ENCODE data around the gene TTBK1. TPM values are rescaled to one million over a fixed set of nuclear protein-coding genes. Genes with fewer than 3 reads are reported as not detected.
A peak's percentile ranks its signal among the peaks of the same experiment; 100 is the strongest.

The TTBK1 gene
- total RNA-seq, 2 experiments from 2014 or later: 0.12 to 0.14 TPM

DNA sequence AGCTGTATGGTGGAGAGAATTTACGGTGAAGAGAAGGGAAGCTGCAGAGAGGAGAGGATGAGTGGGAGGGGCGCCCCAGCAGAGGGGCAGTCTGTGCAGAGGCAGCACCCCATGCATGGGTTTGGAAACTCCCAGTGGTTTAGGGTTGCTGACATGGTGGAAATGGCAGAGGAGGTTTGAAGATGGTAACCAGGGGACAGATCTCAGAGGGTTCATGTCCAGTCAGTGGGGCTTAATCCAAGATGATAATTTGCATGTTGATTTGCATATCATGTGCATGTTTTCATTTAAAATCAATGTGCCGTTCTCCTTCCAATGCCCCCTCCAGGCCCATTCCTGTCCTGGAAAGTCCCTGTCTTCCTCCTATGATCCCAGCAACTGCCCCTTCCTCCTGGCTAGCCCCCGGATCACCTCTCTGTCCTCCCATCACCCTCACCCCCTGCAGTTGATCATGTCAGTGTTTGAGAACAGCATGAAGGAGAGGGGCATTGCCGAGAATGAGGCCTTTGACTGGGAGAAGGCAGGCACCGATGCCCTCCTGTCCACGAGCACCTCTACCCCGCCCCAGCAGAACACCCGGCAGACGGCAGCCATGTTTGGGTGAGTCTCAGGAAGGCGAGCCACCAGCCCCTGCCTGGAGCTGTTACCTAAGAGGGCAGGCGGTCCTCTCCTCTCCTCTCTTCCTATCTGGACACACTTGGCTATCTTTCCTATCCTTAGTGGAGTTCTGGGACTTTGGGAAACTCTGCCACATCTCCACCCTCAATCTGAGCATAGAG is 14.3 kb downstream of the TTBK1 start:
- Mint-ChIP-seq H3K27me3 (peaks cover 15% of the 10 kb centered on the region), H3K4me1 (peaks cover 7% of the 10 kb centered on the region), H3K9me3 (no peaks in the 10 kb centered on the region), H3K4me3 (no peak overlapping the region), H3K36me3 (no peaks in the 10 kb centered on the region), H3K27ac (peak overlapping the region; percentile 4)
- DNase-seq: peak; percentile 38

GRCh38 chr6:43258180-43258579 is 14.9 kb downstream of the TTBK1 start:
- H3K4me3 Mint-ChIP-seq: no peak overlapping the region
- DNase-seq: no peak
- H3K9me3 Mint-ChIP-seq: no peaks in the 10 kb centered on the region
- H3K27ac Mint-ChIP-seq: no peak overlapping the region
- no peaks in the 10 kb centered on the region for H3K36me3 Mint-ChIP-seq
- H3K4me1 Mint-ChIP-seq: peaks cover 7% of the 10 kb centered on the region
- peaks cover 9% of the 10 kb centered on the region for H3K27me3 Mint-ChIP-seq

DNA sequence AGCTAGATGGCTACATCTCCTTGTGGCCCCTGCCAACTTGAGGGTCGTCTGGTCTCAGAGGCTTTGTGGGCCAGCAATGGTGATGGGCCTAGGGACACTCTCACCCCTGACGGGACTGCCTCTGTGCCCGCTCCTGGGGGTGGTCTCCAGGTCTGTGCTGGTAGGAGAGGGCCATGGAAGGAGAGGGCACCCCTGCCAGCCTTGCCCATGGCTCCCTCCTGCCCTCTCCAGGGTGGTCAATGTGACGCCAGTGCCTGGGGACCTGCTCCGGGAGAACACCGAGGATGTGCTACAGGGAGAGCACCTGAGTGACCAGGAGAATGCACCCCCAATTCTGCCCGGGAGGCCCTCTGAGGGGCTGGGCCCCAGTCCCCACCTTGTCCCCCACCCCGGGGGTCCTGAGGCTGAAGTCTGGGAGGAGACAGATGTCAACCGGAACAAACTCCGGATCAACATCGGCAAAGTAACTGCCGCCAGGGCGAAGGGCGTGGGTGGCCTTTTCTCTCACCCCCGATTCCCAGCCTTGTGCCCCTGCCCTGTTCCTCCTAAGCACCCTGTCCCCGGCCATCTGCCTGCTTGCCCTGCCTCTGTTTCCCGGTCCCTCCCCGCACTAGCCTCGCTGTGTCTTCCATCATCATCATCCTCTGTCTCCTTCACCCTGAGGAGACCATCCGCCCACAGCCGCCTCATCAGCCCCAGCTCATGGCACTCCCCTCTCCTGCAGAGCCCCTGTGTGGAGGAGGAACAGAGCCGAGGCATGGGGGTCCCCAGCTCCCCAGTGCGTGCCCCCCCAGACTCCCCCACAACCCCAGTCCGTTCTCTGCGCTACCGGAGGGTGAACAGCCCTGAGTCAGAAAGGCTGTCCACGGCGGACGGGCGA is 15.8 kb downstream of the TTBK1 start:
- Mint-ChIP-seq H3K4me3 (no peak overlapping the region), H3K4me1 (peaks cover 7% of the 10 kb centered on the region), H3K9me3 (no peaks in the 10 kb centered on the region), H3K36me3 (no peaks in the 10 kb centered on the region), H3K27me3 (peaks cover 8% of the 10 kb centered on the region), H3K27ac (no peak overlapping the region)
- DNase-seq: no peak

GRCh38 chr6:43260791-43261190 is 17.5 kb downstream of the TTBK1 start:
- H3K4me3 Mint-ChIP-seq: no peak overlapping the region
- no peaks in the 10 kb centered on the region for H3K9me3 Mint-ChIP-seq
- peaks cover 8% of the 10 kb centered on the region for H3K27me3 Mint-ChIP-seq
- H3K4me1 Mint-ChIP-seq: peaks cover 7% of the 10 kb centered on the region
- DNase-seq: no peak
- H3K36me3 Mint-ChIP-seq: no peaks in the 10 kb centered on the region
- H3K27ac Mint-ChIP-seq: no peak overlapping the region

DNA sequence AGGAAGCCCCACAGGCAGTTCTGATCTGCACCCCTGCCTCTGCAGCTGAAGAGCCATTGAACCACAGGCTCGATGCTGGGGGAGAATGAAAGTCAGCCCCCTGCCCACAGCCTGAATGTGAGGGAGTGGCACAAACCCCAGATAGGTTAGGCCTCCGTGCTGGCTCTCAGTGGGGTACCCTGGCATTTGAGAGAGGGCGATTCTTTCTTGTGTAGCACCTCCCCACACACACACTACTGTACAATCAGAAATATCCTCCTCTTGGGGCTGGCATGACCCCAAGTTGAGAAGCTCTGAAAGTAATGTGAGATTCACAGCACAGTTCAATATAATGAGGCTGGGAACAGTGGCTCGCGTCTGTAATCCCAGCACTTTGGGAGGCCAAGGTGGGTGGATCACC is 17.9 kb downstream of the TTBK1 start:
- Mint-ChIP-seq H3K4me1 (peaks cover 7% of the 10 kb centered on the region), H3K27ac (no peak overlapping the region), H3K4me3 (no peak overlapping the region), H3K9me3 (no peaks in the 10 kb centered on the region), H3K36me3 (no peaks in the 10 kb centered on the region), H3K27me3 (peaks cover 8% of the 10 kb centered on the region)
- no peak for DNase-seq

- H3K4me1 Mint-ChIP-seq: peaks cover 5% of the 10 kb centered on the region
These were observed 18.9 kb downstream of the TTBK1 start for GRCh38 chr6:43262000-43262779.

DNA sequence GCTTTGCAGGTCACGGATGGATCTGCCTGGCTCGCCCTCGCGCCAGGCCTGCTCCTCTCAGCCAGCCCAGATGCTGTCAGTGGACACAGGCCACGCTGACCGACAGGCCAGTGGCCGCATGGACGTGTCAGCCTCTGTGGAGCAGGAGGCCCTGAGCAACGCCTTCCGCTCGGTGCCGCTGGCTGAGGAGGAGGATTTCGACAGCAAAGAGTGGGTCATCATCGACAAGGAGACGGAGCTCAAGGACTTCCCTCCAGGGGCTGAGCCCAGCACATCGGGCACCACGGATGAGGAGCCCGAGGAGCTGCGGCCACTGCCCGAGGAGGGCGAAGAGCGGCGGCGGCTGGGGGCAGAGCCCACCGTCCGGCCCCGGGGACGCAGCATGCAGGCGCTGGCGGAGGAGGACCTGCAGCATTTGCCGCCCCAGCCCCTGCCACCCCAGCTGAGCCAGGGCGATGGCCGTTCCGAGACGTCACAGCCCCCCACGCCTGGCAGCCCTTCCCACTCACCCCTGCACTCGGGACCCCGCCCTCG is 19.6 kb downstream of the TTBK1 start:
- no peaks in the 10 kb centered on the region for H3K9me3 Mint-ChIP-seq

More at GRCh38 chr6:43262000-43262779, 18.9 kb downstream of the TTBK1 start:
- Mint-ChIP-seq H3K9me3 (no peaks in the 10 kb centered on the region), H3K27ac (no peak overlapping the region), H3K36me3 (no peaks in the 10 kb centered on the region), H3K27me3 (peaks cover 8% of the 10 kb centered on the region), H3K4me3 (no peak overlapping the region)
- no peak for DNase-seq

GRCh38 chr6:43263314-43264178 is 20.3 kb downstream of the TTBK1 start:
- Mint-ChIP-seq H3K4me3 (no peak overlapping the region), H3K9me3 (no peaks in the 10 kb centered on the region), H3K27me3 (no peaks in the 10 kb centered on the region), H3K36me3 (no peaks in the 10 kb centered on the region), H3K27ac (no peak overlapping the region), H3K4me1 (no peaks in the 10 kb centered on the region)
- DNase-seq: peak; percentile 73

More for the DNA sequence above, 19.6 kb downstream of the TTBK1 start:
- no peaks in the 10 kb centered on the region for H3K4me1 Mint-ChIP-seq
- peaks cover 4% of the 10 kb centered on the region for H3K27me3 Mint-ChIP-seq
- DNase-seq: no peak
- H3K36me3 Mint-ChIP-seq: no peaks in the 10 kb centered on the region
- H3K27ac Mint-ChIP-seq: no peak overlapping the region
- H3K4me3 Mint-ChIP-seq: no peak overlapping the region

DNA sequence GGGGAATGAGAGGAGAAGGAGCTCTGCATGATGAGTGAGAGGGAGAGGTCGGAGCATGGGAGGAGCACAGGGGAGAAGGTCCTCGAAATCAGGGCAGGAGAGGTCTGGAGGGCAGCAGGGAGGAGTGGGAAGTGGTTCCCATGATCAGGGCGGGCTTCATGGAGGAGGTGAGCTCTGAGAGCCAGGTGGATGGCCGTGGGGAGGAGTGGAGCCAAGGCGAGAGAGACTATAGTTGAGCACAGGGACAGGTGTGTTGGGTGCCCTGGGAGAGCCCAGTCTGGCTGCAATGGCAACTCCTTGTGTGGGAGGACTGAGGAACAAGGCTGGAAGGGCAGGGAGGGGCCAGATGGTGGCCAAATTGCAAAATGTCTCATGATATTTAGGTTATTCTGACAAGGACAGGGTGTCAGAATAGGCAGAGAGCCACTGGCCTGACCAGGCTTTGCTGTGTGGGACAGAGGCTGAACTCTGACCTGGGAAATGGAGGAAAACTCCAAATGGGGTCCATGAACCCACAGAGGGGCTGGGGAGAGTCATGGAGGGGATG is 21.4 kb downstream of the TTBK1 start:
- H3K27ac Mint-ChIP-seq: no peak overlapping the region
- no peak for DNase-seq

DNA sequence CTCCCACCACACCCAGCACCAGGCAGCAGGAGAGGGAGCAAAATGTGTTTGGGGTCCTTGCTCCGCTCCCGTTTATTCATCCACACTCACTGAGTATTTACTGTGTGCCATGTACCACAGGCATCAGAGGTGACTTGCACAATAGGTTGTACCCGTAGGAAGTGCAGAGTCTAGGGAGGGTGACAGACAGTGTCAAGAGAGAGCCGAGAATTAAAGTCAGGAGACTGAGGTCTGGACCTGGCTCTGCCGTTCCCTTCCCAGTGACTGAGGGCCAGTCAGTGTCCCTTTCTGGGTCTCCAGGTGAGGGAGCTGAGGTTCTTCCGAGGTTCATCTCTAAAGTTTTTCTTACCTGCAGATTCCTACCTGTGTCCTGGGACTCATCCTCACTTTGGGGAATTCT is 22.3 kb downstream of the TTBK1 start:
- DNase-seq: no peak
- H3K27ac Mint-ChIP-seq: no peak overlapping the region
- no peak overlapping the region for H3K4me3 Mint-ChIP-seq
- H3K36me3 Mint-ChIP-seq: no peaks in the 10 kb centered on the region
- H3K27me3 Mint-ChIP-seq: peaks cover 12% of the 10 kb centered on the region
- H3K9me3 Mint-ChIP-seq: no peaks in the 10 kb centered on the region
- H3K4me1 Mint-ChIP-seq: peaks cover 7% of the 10 kb centered on the region

More for the DNA sequence above, 21.4 kb downstream of the TTBK1 start:
- Mint-ChIP-seq H3K36me3 (no peaks in the 10 kb centered on the region), H3K4me1 (peaks cover 5% of the 10 kb centered on the region), H3K27me3 (peaks cover 4% of the 10 kb centered on the region), H3K9me3 (no peaks in the 10 kb centered on the region), H3K4me3 (no peak overlapping the region)

GRCh38 chr6:43267619-43268354 is 24.5 kb downstream of the TTBK1 start:
- H3K27me3 Mint-ChIP-seq: peaks cover 18% of the 10 kb centered on the region
- no peak overlapping the region for H3K27ac Mint-ChIP-seq
- peaks cover 7% of the 10 kb centered on the region for H3K4me1 Mint-ChIP-seq
- H3K9me3 Mint-ChIP-seq: no peaks in the 10 kb centered on the region
- no peak overlapping the region for H3K4me3 Mint-ChIP-seq
- H3K36me3 Mint-ChIP-seq: no peaks in the 10 kb centered on the region
- no peak for DNase-seq

DNA sequence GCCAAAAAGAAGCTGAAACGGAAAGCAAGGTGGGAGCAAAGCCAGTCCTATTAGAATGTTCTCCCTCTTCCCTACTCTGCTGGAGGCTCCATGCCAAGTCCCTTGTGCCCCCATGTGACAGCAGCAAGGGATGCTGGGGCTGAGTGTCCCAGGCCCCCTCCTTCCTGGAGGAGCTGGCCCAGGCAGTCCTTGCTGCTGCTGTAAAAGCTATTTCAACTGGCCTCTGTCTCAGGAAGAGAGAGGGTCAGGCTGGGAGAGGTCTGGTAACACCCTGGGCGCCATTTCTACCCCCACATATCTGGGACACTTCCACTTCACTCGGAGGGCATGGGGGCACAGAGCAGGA is 25.0 kb downstream of the TTBK1 start:
- H3K27me3 Mint-ChIP-seq: peaks cover 18% of the 10 kb centered on the region
- H3K9me3 Mint-ChIP-seq: no peaks in the 10 kb centered on the region
- peaks cover 7% of the 10 kb centered on the region for H3K4me1 Mint-ChIP-seq
- no peak overlapping the region for H3K4me3 Mint-ChIP-seq
- H3K27ac Mint-ChIP-seq: no peak overlapping the region
- no peaks in the 10 kb centered on the region for H3K36me3 Mint-ChIP-seq
- DNase-seq: no peak

- H3K36me3 Mint-ChIP-seq: no peaks in the 10 kb centered on the region
- peaks cover 19% of the 10 kb centered on the region for H3K27me3 Mint-ChIP-seq
- peak overlapping the region; percentile 27 for H3K4me3 Mint-ChIP-seq
- H3K9me3 Mint-ChIP-seq: no peaks in the 10 kb centered on the region
- no peak for DNase-seq
- H3K27ac Mint-ChIP-seq: no peak overlapping the region
- H3K4me1 Mint-ChIP-seq: peaks cover 7% of the 10 kb centered on the region
These were observed 25.5 kb downstream of the TTBK1 start for GRCh38 chr6:43268782-43269272.

All from activated naive CD8-positive, alpha-beta T cell treated with anti-CD3 and anti-CD28 coated beads for 36 hours (primary cell).